Gastrocnemius medialis (tissue), 4 donors: ENCODE data around the gene OR4N5. TPM values are rescaled to one million over a fixed set of nuclear protein-coding genes. Genes with fewer than 3 reads are reported as not detected.

Experiments used
- ATAC-seq, 2 donors: fragments of 150-250 bp; one replicate each; pipeline ENCODE4 v1.9.1; 2016
- DNase-seq, 2 donors: peaks; one replicate each; pipeline ENCODE4 v3.0.0-alpha.2; 2019
- H3K27ac ChIP-seq, 4 donors: fragments of 200-600 bp; sonication (generic); 1 replicate in 1 of 4; 2 replicates in 3 of 4; pipeline ENCODE4 v1.5.1; 2016 to 2018; ENCODE audit warnings: mild to moderate bottlenecking in 2 of 4, moderate library complexity in 1 of 4
- H3K27me3 ChIP-seq, 3 donors: fragments of 200-600 bp; sonication (generic) in 2 of 3; 1 replicate in 1 of 3; 2 replicates in 2 of 3; pipeline versions ENCODE4 v1.5.1 to v1.6.0; 2016 to 2019; ENCODE audit warnings: mild to moderate bottlenecking in 1 of 3, moderate library complexity in 1 of 3
- H3K36me3 ChIP-seq, 2 donors: fragments of 200-600 bp; sonication (generic) in 1 of 2; one replicate each; pipeline ENCODE4 v1.5.1; 2017 to 2018
- H3K4me1 ChIP-seq, 2 donors: fragments of 200-600 bp; sonication (generic) in 1 of 2; one replicate each; pipeline ENCODE4 v1.5.1; 2016 to 2017; ENCODE audit warnings: mild to moderate bottlenecking in 2 of 2
- H3K4me3 ChIP-seq, 4 donors: fragments of 200-600 bp; sonication (generic) in 3 of 4; 1 replicate in 1 of 4; 2 replicates in 3 of 4; pipeline ENCODE4 v1.5.1; 2016 to 2019; ENCODE audit warnings: mild to moderate bottlenecking in 2 of 4
- H3K9me3 ChIP-seq, 3 donors: fragments of 200-600 bp; sonication (generic) in 2 of 3; 1 replicate in 1 of 3; 2 replicates in 2 of 3; pipeline ENCODE4 v1.5.1; 2016 to 2019
- POLR2A ChIP-seq, 2 donors: fragments of 450-650 bp; IDR thresholded peaks; one replicate each; pipeline ENCODE4 v1.6.1; 2017; ENCODE audit warnings: antibody characterized with exemption in 2 of 2, mild to moderate bottlenecking in 2 of 2, moderate library complexity in 2 of 2
- in situ Hi-C, 4 donors: fragments of 200-750 bp; cut with MboI; loops; one replicate each; pipeline versions ENCODE4 v1.15.0 to v1.8.0; 2017; ENCODE audit warnings: low sequenced_read_pairs in 4 of 4
- intact Hi-C: fragments of 100-400 bp; cut with DNase I; formaldehyde crosslinking; loops from one replicate; pipeline ENCODE4 v1.15.1; 2023; ENCODE audit warnings: low total_unique reads
- total RNA-seq, 4 donors: library from RNA; depleted of rRNA; stranded (reverse); fragments of >200 nt; gene quantifications; one replicate each; pipeline versions ENCODE4 v1.1.0 to v1.2.3, GENCODE V29; 2016
- TF ChIP-seq, protein P1 (sequence below), 5 experiments: fragments of 450-650 bp in 3 of 5; fragments of 200-600 bp in 2 of 5; sonication (generic) in 2 of 5; IDR thresholded peaks in 4 of 5; conservative IDR thresholded peaks in 1 of 5; 1 replicate in 4 of 5; 2 replicates in 1 of 5; pipeline ENCODE4 v1.5.1; 2016 to 2019; ENCODE audit warnings: antibody characterized with exemption in 5 of 5, mild to moderate bottlenecking in 3 of 5, moderate library complexity in 3 of 5

The OR4N5 gene
- total RNA-seq, 4 donors from 2014 or later = not detected

DNA sequence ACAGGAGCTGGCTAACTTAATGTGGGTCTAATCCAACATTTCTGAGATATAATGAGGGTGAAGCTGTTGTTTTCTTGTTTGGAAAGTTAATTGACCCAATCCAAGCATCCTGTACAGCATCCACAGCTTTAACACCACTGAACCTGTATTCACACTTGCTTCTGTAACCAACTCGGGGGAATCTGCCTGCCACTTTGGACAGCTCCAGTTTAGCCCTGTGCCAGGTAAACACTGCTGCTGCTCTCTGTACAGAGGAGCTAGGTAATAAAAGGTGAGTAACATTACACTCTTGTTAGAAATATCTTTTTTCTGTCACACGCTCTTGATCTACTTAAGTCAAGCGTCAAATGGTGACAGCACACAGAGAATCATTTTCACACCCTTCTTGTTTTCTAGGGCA, 52.8 kb downstream of the OR4N5 start:
- TF ChIP-seq, protein P1, sequence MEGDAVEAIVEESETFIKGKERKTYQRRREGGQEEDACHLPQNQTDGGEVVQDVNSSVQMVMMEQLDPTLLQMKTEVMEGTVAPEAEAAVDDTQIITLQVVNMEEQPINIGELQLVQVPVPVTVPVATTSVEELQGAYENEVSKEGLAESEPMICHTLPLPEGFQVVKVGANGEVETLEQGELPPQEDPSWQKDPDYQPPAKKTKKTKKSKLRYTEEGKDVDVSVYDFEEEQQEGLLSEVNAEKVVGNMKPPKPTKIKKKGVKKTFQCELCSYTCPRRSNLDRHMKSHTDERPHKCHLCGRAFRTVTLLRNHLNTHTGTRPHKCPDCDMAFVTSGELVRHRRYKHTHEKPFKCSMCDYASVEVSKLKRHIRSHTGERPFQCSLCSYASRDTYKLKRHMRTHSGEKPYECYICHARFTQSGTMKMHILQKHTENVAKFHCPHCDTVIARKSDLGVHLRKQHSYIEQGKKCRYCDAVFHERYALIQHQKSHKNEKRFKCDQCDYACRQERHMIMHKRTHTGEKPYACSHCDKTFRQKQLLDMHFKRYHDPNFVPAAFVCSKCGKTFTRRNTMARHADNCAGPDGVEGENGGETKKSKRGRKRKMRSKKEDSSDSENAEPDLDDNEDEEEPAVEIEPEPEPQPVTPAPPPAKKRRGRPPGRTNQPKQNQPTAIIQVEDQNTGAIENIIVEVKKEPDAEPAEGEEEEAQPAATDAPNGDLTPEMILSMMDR (IDR thresholded peaks at IDR 0.05 in 4 of 5, conservative IDR thresholded peaks at IDR 0.05 in 1 of 5) = no peak
- no peak for TF ChIP-seq POLR2A (IDR thresholded peaks at IDR 0.05)
- in situ Hi-C loops = no loop called here

DNA sequence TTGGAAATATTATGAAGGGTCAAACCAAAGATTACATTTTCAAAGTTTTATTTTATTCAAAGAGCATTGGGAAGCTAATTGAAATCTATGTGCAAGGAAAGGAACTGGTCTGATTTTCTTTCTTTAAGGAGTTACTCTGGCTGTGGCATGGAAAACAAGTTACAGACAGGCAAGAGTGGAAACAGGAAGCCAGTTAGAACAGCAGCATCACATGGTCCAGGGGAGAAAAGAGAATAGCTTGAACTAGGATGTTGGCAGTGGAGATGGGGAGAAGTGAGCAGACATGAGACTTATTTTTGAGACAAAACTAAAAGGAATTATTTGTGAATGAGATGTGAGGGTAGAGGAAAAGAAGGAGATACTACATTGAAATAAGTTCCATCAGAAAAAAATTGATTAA, 55.5 kb downstream of the OR4N5 start:
- no peaks in the 10 kb centered on the region for H3K4me1 ChIP-seq
- H3K27me3 ChIP-seq = no peaks in the 10 kb centered on the region
- intact Hi-C loops = no loop called here
- TF ChIP-seq, protein P1 (IDR thresholded peaks at IDR 0.05 in 4 of 5, conservative IDR thresholded peaks at IDR 0.05 in 1 of 5) = no peak
- TF ChIP-seq POLR2A (IDR thresholded peaks at IDR 0.05) = no peak
- no peak overlapping the region for H3K4me3 ChIP-seq
- H3K9me3 ChIP-seq = no peaks in the 10 kb centered on the region
- no peaks in the 10 kb centered on the region for H3K36me3 ChIP-seq
- H3K27ac ChIP-seq = no peak overlapping the region
- in situ Hi-C loops = no loop called here
- ATAC-seq = no peak
- DNase-seq = no peak

More for the DNA sequence above, 52.8 kb downstream of the OR4N5 start:
- Histone ChIP-seq H3K4me3 (no peak overlapping the region), H3K36me3 (no peaks in the 10 kb centered on the region), H3K9me3 (no peaks in the 10 kb centered on the region), H3K4me1 (no peaks in the 10 kb centered on the region), H3K27me3 (no peaks in the 10 kb centered on the region), H3K27ac (no peak overlapping the region)
- DNase-seq (no peak), ATAC-seq (no peak)
- intact Hi-C loops = no loop called here

Other genes starting within 250 kb of the OR4N5 start
- not detected for gene OR4K5, start 218.2 kb upstream of the OR4N5 start, total RNA-seq
- not detected for gene OR4K1, start 207.9 kb upstream of the OR4N5 start, total RNA-seq
- gene OR4K15, start 163.2 kb upstream of the OR4N5 start, total RNA-seq = not detected
- not detected for gene OR4Q2, start 136.7 kb upstream of the OR4N5 start, total RNA-seq
- gene OR4K14, start 119.5 kb upstream of the OR4N5 start, total RNA-seq = not detected
- not detected for gene OR4K13, start 102.8 kb upstream of the OR4N5 start, total RNA-seq
- not detected for gene OR4L1, start 78.8 kb upstream of the OR4N5 start, total RNA-seq
- gene OR4K17, start 28.1 kb upstream of the OR4N5 start, total RNA-seq = not detected
- gene OR11G2, start 52.1 kb downstream of the OR4N5 start, total RNA-seq = not detected
- not detected for gene OR11H6, start 84.9 kb downstream of the OR4N5 start, total RNA-seq
- gene OR11H7, start 90.2 kb downstream of the OR4N5 start, total RNA-seq = not detected
- gene OR11H4, start 100.5 kb downstream of the OR4N5 start, total RNA-seq = not detected
- 1 to 10 TPM; 3.7 to 6.3 (median 4.8) TPM for gene TTC5, start 167.1 kb downstream of the OR4N5 start, total RNA-seq
- gene CCNB1IP1, start 194.5 kb downstream of the OR4N5 start, total RNA-seq = 10 to 100 TPM; 15.7 to 42.9 (median 30.2) TPM
- gene PARP2, start 204.8 kb downstream of the OR4N5 start, total RNA-seq = 10 to 100 TPM in 1 of 4 donors, 1 to 10 TPM in 3; 5.1 to 15.0 (median 7.0) TPM